A673 (cell line): ENCODE data around the gene BABAM2. TPM values are rescaled to one million over a fixed set of nuclear protein-coding genes. Genes with fewer than 3 reads are reported as not detected.

Source experiments
- BruUV-seq: library from RNA; stranded (reverse); fragments of 400-500 nt; replicated peaks from 2 replicates; lab custom pipeline; 2021; lab: Mats Ljungman, UMichigan
- CTCF ChIA-PET: fragments of 300-600 bp; sonication (Branson Sonifier 250); formaldehyde crosslinking; loops from one replicate; lab custom pipeline; 2022; ENCODE audit warnings: antibody characterized with exemption; lab: Charles Lee
- POLR2A ChIA-PET: fragments of 300-600 bp; sonication (Branson Sonifier 250); formaldehyde crosslinking; loops from one replicate; lab custom pipeline; 2022; ENCODE audit warnings: antibody characterized with exemption; ENCODE audit not compliant: low non-redundant PET; lab: Charles Lee
- DNase-seq: peaks from one replicate; pipeline ENCODE4 v3.0.0-alpha.2; 2015; ENCODE audit warnings: low spot score
- H3K27ac ChIP-seq: fragments of 200-600 bp; sonication (generic); 2 replicates; pipeline ENCODE4 v1.5.1; 2016; ENCODE audit warnings: mixed run types, low read depth, mild to moderate bottlenecking, mixed read lengths, antibody characterized with exemption, low read length; ENCODE audit not compliant: poor library complexity, severe bottlenecking
- H3K27me3 ChIP-seq: fragments of 200-600 bp; sonication (generic); replicated peaks from 2 replicates; pipeline ENCODE4 v1.6.1; 2017; ENCODE audit warnings: mixed run types, low read depth, mild to moderate bottlenecking, mixed read lengths, antibody characterized with exemption, low read length; ENCODE audit not compliant: insufficient read depth, poor library complexity
- H3K36me3 ChIP-seq: fragments of 200-600 bp; sonication (generic); 2 replicates; pipeline ENCODE4 v1.6.1; 2016; ENCODE audit warnings: mixed run types, mild to moderate bottlenecking, mixed read lengths, antibody characterized with exemption, low read length; ENCODE audit not compliant: insufficient read depth, poor library complexity, severe bottlenecking
- H3K4me1 ChIP-seq: fragments of 200-600 bp; sonication (generic); 2 replicates; pipeline ENCODE4 v1.6.1; 2017; ENCODE audit warnings: mixed run types, mild to moderate bottlenecking, mixed read lengths, antibody characterized with exemption, low read length; ENCODE audit not compliant: insufficient read depth, poor library complexity, severe bottlenecking
- H3K4me3 ChIP-seq: fragments of 200-600 bp; sonication (generic); 2 replicates; pipeline ENCODE4 v1.5.1; 2016; ENCODE audit warnings: low read depth, mixed run types, mild to moderate bottlenecking, mixed read lengths, low read length; ENCODE audit not compliant: poor library complexity, severe bottlenecking
- H3K9me3 ChIP-seq: fragments of 200-600 bp; sonication (generic); 2 replicates; pipeline ENCODE4 v1.6.1; 2016; ENCODE audit warnings: mixed run types, low read depth, mild to moderate bottlenecking, mixed read lengths, antibody characterized with exemption, low read length; ENCODE audit not compliant: poor library complexity, severe bottlenecking
- CTCF ChIP-seq: fragments of 300-800, 200-600 bp; sonication (generic); conservative IDR thresholded peaks from 2 replicates; pipeline ENCODE4 v1.5.1; 2017; ENCODE audit warnings: low read depth, mild to moderate bottlenecking, antibody characterized with exemption, low read length, moderate library complexity, mixed read lengths
- EZH2 ChIP-seq: fragments of 200-600 bp; sonication (generic); IDR thresholded peaks from 2 replicates; pipeline ENCODE4 v1.6.1; 2017; ENCODE audit warnings: borderline replicate concordance, low read depth, mild to moderate bottlenecking, mixed read lengths, antibody characterized with exemption, low read length; ENCODE audit not compliant: poor library complexity, severe bottlenecking
- intact Hi-C: fragments of 100-400 bp; cut with micrococcal nuclease; formaldehyde crosslinking; loops from one replicate; pipeline ENCODE4 v1.10.0; 2022; ENCODE audit not compliant: unreplicated experiment
- total RNA-seq: library from RNA; stranded (reverse); gene quantifications from 2 replicates; pipeline ENCODE4 v1.2.3, GENCODE V29; 2021

The BABAM2 gene
- total RNA-seq, 1 experiment from 2014 or later = 21.8 TPM

- DNase-seq = no peak
- H3K4me3 ChIP-seq = no peak overlapping the region
- H3K27me3 ChIP-seq = no peaks in the 10 kb centered on the region
- H3K27ac ChIP-seq = no peak overlapping the region
- H3K4me1 ChIP-seq = no peaks in the 10 kb centered on the region
- BruUV-seq = no TSS peak
- H3K9me3 ChIP-seq = no peaks in the 10 kb centered on the region
- ChIA-PET CTCF (no interaction called here), POLR2A (no interaction called here)
- intact Hi-C loops = no loop called here
- TF ChIP-seq CTCF (no peak), EZH2 (no peak)
- H3K36me3 ChIP-seq = no peaks in the 10 kb centered on the region
These were observed 431.9 kb downstream of the BABAM2 start for GRCh38 chr2:28322456-28322855.

- H3K9me3 ChIP-seq = no peaks in the 10 kb centered on the region
- DNase-seq = no peak
- H3K36me3 ChIP-seq = no peaks in the 10 kb centered on the region
- CTCF ChIA-PET = no interaction called here
- no peak for TF ChIP-seq EZH2
- no peak for TF ChIP-seq CTCF
- no peak overlapping the region for H3K27ac ChIP-seq
- BruUV-seq = no TSS peak
- intact Hi-C loops = no loop called here
- H3K27me3 ChIP-seq = no peaks in the 10 kb centered on the region
- POLR2A ChIA-PET = no interaction called here
- no peak overlapping the region for H3K4me3 ChIP-seq
- no peaks in the 10 kb centered on the region for H3K4me1 ChIP-seq
These were observed 432.5 kb downstream of the BABAM2 start for GRCh38 chr2:28322981-28323396.

GRCh38 chr2:28325173-28325566, 434.6 kb downstream of the BABAM2 start:
- no peak for TF ChIP-seq EZH2
- TF ChIP-seq CTCF = no peak
- no TSS peak for BruUV-seq
- H3K4me3 ChIP-seq = no peak overlapping the region
- no peaks in the 10 kb centered on the region for H3K9me3 ChIP-seq
- H3K36me3 ChIP-seq = no peaks in the 10 kb centered on the region
- intact Hi-C loops = no loop called here
- H3K27ac ChIP-seq = no peak overlapping the region
- no peak for DNase-seq
- H3K4me1 ChIP-seq = no peaks in the 10 kb centered on the region
- POLR2A ChIA-PET = no interaction called here
- CTCF ChIA-PET = no interaction called here
- H3K27me3 ChIP-seq = no peaks in the 10 kb centered on the region
